PFSK-1 (cell line): ENCODE measurements around the gene ADGRL3.

Experiments used
- FOXP2 ChIP-seq: optimal IDR thresholded peaks from 2 replicates; pipeline ENCODE3; 2011; ENCODE audit warnings: borderline replicate concordance, control low read depth, inconsistent platforms; ENCODE audit not compliant: insufficient read depth; ENCODE audit errors: extremely low read length, extremely low read depth
- POLR2AphosphoS5 ChIP-seq: IDR thresholded peaks from 2 replicates; pipeline ENCODE4 v1.6.1; 2012; ENCODE audit warnings: low read depth, mild to moderate bottlenecking, control low read depth, low read length, moderate library complexity
- REST ChIP-seq, 2 experiments: IDR thresholded peaks; 2 replicates each; pipeline versions ENCODE4 v1.6.1 to v1.8.0; 2011 to 2012; ENCODE audit warnings: low read depth in 2 of 2, low read length in 2 of 2, control low read depth in 1 of 2, inconsistent platforms in 1 of 2, mild to moderate bottlenecking in 1 of 2, moderate library complexity in 1 of 2; ENCODE audit not compliant: insufficient read depth in 1 of 2
- SIN3A ChIP-seq: IDR thresholded peaks from 2 replicates; pipeline ENCODE4 v1.6.1; 2012; ENCODE audit warnings: mild to moderate bottlenecking, low read length, moderate library complexity, borderline replicate concordance; ENCODE audit not compliant: insufficient read depth
- TAF1 ChIP-seq: IDR thresholded peaks from 2 replicates; pipeline ENCODE4 v1.6.1; 2012; ENCODE audit warnings: low read length, control low read depth, borderline replicate concordance; ENCODE audit not compliant: insufficient read depth

ADGRL3 gene

GRCh38 chr4:61427818-61428495 is 227.8 kb downstream of the ADGRL3 start:
- TF ChIP-seq TAF1 (no peak), REST (IDR thresholded peaks at IDR 0.05; ENCODE audit: insufficient read depth in 1 of 2, low read depth in 2 of 2, low read length in 2 of 2) (no peak), SIN3A (no peak), POLR2AphosphoS5 (no peak), FOXP2 (no peak)

- no peak for TF ChIP-seq SIN3A
- TF ChIP-seq FOXP2: no peak
- TF ChIP-seq REST (IDR thresholded peaks at IDR 0.05; ENCODE audit: insufficient read depth in 1 of 2, low read depth in 2 of 2, low read length in 2 of 2): no peak
- TF ChIP-seq TAF1: no peak
- no peak for TF ChIP-seq POLR2AphosphoS5
These were observed 228.8 kb downstream of the ADGRL3 start for GRCh38 chr4:61428950-61429349.

GRCh38 chr4:61431131-61431530 is 231.0 kb downstream of the ADGRL3 start:
- no peak for TF ChIP-seq TAF1
- TF ChIP-seq REST (IDR thresholded peaks at IDR 0.05; ENCODE audit: insufficient read depth in 1 of 2, low read depth in 2 of 2, low read length in 2 of 2): no peak
- TF ChIP-seq FOXP2: no peak
- no peak for TF ChIP-seq SIN3A

DNA sequence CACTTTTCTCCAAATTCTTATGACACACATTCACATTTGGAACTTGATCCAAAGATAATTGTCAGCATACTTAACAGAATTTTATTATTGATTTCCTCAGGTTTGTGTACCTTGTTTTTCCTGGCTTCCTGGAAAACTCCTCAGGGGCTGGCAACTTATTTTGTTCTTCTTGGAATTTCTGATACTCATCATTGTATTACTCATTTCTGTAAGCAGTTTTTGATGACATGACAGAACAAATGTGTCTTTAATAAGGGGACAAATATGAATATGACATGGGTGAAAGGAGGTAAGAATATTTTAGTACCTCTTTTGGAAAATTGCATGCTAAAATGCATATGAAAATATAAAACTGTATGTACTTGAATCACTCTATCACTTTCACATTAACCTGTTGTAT is 237.8 kb downstream of the ADGRL3 start:
- TF ChIP-seq REST (IDR thresholded peaks at IDR 0.05; ENCODE audit: insufficient read depth in 1 of 2, low read depth in 2 of 2, low read length in 2 of 2) (no peak), POLR2AphosphoS5 (no peak), SIN3A (no peak), TAF1 (no peak), FOXP2 (no peak)

GRCh38 chr4:61440321-61440720 is 240.2 kb downstream of the ADGRL3 start:
- TF ChIP-seq SIN3A: no peak
- TF ChIP-seq POLR2AphosphoS5: no peak
- TF ChIP-seq FOXP2: no peak
- no peak for TF ChIP-seq TAF1
- TF ChIP-seq REST (IDR thresholded peaks at IDR 0.05; ENCODE audit: insufficient read depth in 1 of 2, low read depth in 2 of 2, low read length in 2 of 2): no peak
